Measurements from ENCODE around the gene AAMP. TPM values are rescaled to one million over a fixed set of nuclear protein-coding genes. Genes with fewer than 3 reads are reported as not detected.
A peak's percentile ranks its signal among the peaks of the same experiment; 100 is the strongest.
"Not testable (repeated sequence)": the region's sequence is repeated elsewhere in the genome, so short reads cannot be mapped to it uniquely, and the experiment has no call there.

The AAMP gene
- total RNA-seq, 1 donor from 2014 or later = 144 TPM

GRCh38 chr2:218274586-218274985 is 4.6 kb upstream of the AAMP start:
- no peak for DNase-seq (ENCODE audit: low read depth)

- DNase-seq (ENCODE audit: low read depth) = no peak
Observed at GRCh38 chr2:218273908-218274249, 3.9 kb upstream of the AAMP start.

- not testable (repeated sequence) for DNase-seq (ENCODE audit: low read depth)
Observed at GRCh38 chr2:218273214-218273907, 3.4 kb upstream of the AAMP start.

GRCh38 chr2:218272531-218273212 is 2.7 kb upstream of the AAMP start:
- peak; percentile 93 for DNase-seq (ENCODE audit: low read depth)

GRCh38 chr2:218271865-218272530 is 2.1 kb upstream of the AAMP start:
- no peak for DNase-seq (ENCODE audit: low read depth)

GRCh38 chr2:218271487-218271797 is 1.5 kb upstream of the AAMP start:
- no peak for DNase-seq (ENCODE audit: low read depth)

- DNase-seq (ENCODE audit: low read depth) = no peak
Observed at GRCh38 chr2:218270721-218271486, 967 bp upstream of the AAMP start.

- no peak for DNase-seq (ENCODE audit: low read depth)
Observed at GRCh38 chr2:218267259-218267658, 2.7 kb downstream of the AAMP start.

- DNase-seq (ENCODE audit: low read depth) = no peak
Observed at GRCh38 chr2:218266316-218266979, 3.5 kb downstream of the AAMP start.

GRCh38 chr2:218265626-218266025 is 4.3 kb downstream of the AAMP start:
- no peak for DNase-seq (ENCODE audit: low read depth)

GRCh38 chr2:218264773-218265561 is 5.0 kb downstream of the AAMP start:
- no peak for DNase-seq (ENCODE audit: low read depth)

GRCh38 chr2:218263817-218264641 is 5.9 kb downstream of the AAMP start:
- DNase-seq (ENCODE audit: low read depth) = no peak

GRCh38 chr2:218262631-218263586 is 7.0 kb downstream of the AAMP start:
- DNase-seq (ENCODE audit: low read depth) = no peak

- no peak for DNase-seq (ENCODE audit: low read depth)
Observed at GRCh38 chr2:218262237-218262600, 7.7 kb downstream of the AAMP start.

GRCh38 chr2:218261423-218262236 is 8.3 kb downstream of the AAMP start:
- peak; percentile 27 for DNase-seq (ENCODE audit: low read depth)

- DNase-seq (ENCODE audit: low read depth) = peak; percentile 73
Observed at GRCh38 chr2:218260742-218261422, 9.1 kb downstream of the AAMP start, which contains the start of gene GPBAR1. TSS of gene GPBAR1 (plus strand) at chr2:218261015. CDS start at chr2:218262725, 1,710 bp downstream.

- no peak for DNase-seq (ENCODE audit: low read depth)
Observed at GRCh38 chr2:218260166-218260565, 9.8 kb downstream of the AAMP start.

Measured in renal cortical epithelial cell (primary cell).